ENCODE data around the gene BHLHA9. TPM values are rescaled to one million over a fixed set of nuclear protein-coding genes. Genes with fewer than 3 reads are reported as not detected.
"Not testable (repeated sequence)": the region's sequence is repeated elsewhere in the genome, so short reads cannot be mapped to it uniquely, and the experiment has no call there.

BHLHA9 gene
- total RNA-seq, 4 donors from 2014 or later: not detected

GRCh38 chr17:1304962-1305563, 34.8 kb downstream of the BHLHA9 start:
- Histone ChIP-seq H3K9me3 (no peaks in the 10 kb centered on the region), H3K4me1 (no peaks in the 10 kb centered on the region), H3K27ac (no peak overlapping the region), H3K4me3 (no peak overlapping the region), H3K27me3 (peaks cover 63% of the 10 kb centered on the region), H3K36me3 (no peaks in the 10 kb centered on the region)
- whole genome bisulfite sequencing, 2 donors (ENCODE audit: low coverage in 1 of 2): 73 to 83% methylated on average over 4 to 6 of the region's 19 CpGs
- TF ChIP-seq POLR2A (IDR thresholded peaks at IDR 0.05) (no peak), CTCF (IDR thresholded peaks at IDR 0.05) (no peak), EP300 (IDR thresholded peaks at IDR 0.05) (no peak), POLR2AphosphoS5 (IDR thresholded peaks at IDR 0.05) (no peak)
- no peak for ATAC-seq

- H3K27me3 ChIP-seq: peaks cover 48% of the 10 kb centered on the region
- H3K9me3 ChIP-seq, H3K4me1 ChIP-seq, ATAC-seq, H3K4me3 ChIP-seq, H3K36me3 ChIP-seq, H3K27ac ChIP-seq: not testable (repeated sequence)
- WGBS, 2 donors (ENCODE audit: low coverage in 1 of 2): 40 to 84% methylated on average over 4 to 5 of the region's 16 CpGs
These were observed 37.6 kb downstream of the BHLHA9 start for GRCh38 chr17:1307829-1308228.

- H3K27ac ChIP-seq: no peak overlapping the region
- no peak for ATAC-seq
- no peak for TF ChIP-seq POLR2A (IDR thresholded peaks at IDR 0.05)
- no peak for TF ChIP-seq POLR2AphosphoS5 (IDR thresholded peaks at IDR 0.05)
- TF ChIP-seq CTCF (IDR thresholded peaks at IDR 0.05): no peak
- TF ChIP-seq EP300 (IDR thresholded peaks at IDR 0.05): no peak
- H3K27me3 ChIP-seq: peaks cover 43% of the 10 kb centered on the region
- no peaks in the 10 kb centered on the region for H3K36me3 ChIP-seq
- no peaks in the 10 kb centered on the region for H3K9me3 ChIP-seq
- WGBS, 2 donors (ENCODE audit: low coverage in 1 of 2): 65% methylated on average over 5 of the region's 9 CpGs; no CpG with 5 or more reads in 1 of the 2 donors
- no peak overlapping the region for H3K4me3 ChIP-seq
- H3K4me1 ChIP-seq: no peaks in the 10 kb centered on the region
These were observed 42.1 kb downstream of the BHLHA9 start for GRCh38 chr17:1312261-1312870.

- Histone ChIP-seq H3K27me3 (peaks cover 43% of the 10 kb centered on the region), H3K9me3 (no peaks in the 10 kb centered on the region), H3K27ac (no peak overlapping the region), H3K4me3 (no peak overlapping the region), H3K36me3 (no peaks in the 10 kb centered on the region), H3K4me1 (peaks cover 0 to 5% (median 0%) of the 10 kb centered on the region in 3 donors)
- TF ChIP-seq CTCF (IDR thresholded peaks at IDR 0.05) (no peak), POLR2A (IDR thresholded peaks at IDR 0.05) (no peak), EP300 (IDR thresholded peaks at IDR 0.05) (no peak), POLR2AphosphoS5 (IDR thresholded peaks at IDR 0.05) (no peak)
- WGBS, 2 donors (ENCODE audit: low coverage in 1 of 2): 78% methylated on average over 7 of the region's 8 CpGs; no CpG with 5 or more reads in 1 of the 2 donors
- ATAC-seq: no peak
These were observed 43.2 kb downstream of the BHLHA9 start for GRCh38 chr17:1313270-1314005.

- H3K9me3 ChIP-seq: no peaks in the 10 kb centered on the region
- WGBS, 2 donors (ENCODE audit: low coverage in 1 of 2): 54% methylated on average over 5 of the region's 10 CpGs; no CpG with 5 or more reads in 1 of the 2 donors
- H3K36me3 ChIP-seq: no peaks in the 10 kb centered on the region
- peaks cover 0 to 13% (median 0%) of the 10 kb centered on the region in 3 donors for H3K4me1 ChIP-seq
- no peak for TF ChIP-seq POLR2A (IDR thresholded peaks at IDR 0.05)
- no peak for TF ChIP-seq CTCF (IDR thresholded peaks at IDR 0.05)
- TF ChIP-seq EP300 (IDR thresholded peaks at IDR 0.05): no peak
- TF ChIP-seq POLR2AphosphoS5 (IDR thresholded peaks at IDR 0.05): no peak
- peaks cover 43% of the 10 kb centered on the region for H3K27me3 ChIP-seq
- no peak overlapping the region for H3K4me3 ChIP-seq
- no peak overlapping the region for H3K27ac ChIP-seq
- ATAC-seq: no peak
These were observed 45.2 kb downstream of the BHLHA9 start for GRCh38 chr17:1315409-1315808.
